NB4 (cell line): ENCODE measurements around the gene CD46.

Source experiments
- CTCF ChIP-seq: IDR thresholded peaks from one replicate; pipeline ENCODE4 v1.5.1; 2012; ENCODE audit warnings: low read depth, low read length
- MYC ChIP-seq: IDR thresholded peaks from 2 replicates; pipeline ENCODE4 v1.6.1; 2011; ENCODE audit warnings: low read depth, low read length
- POLR2A ChIP-seq: IDR thresholded peaks from 2 replicates; pipeline ENCODE4 v1.6.1; 2011; ENCODE audit warnings: mild to moderate bottlenecking; ENCODE audit not compliant: insufficient read length; ENCODE audit errors: extremely low read depth

GRCh38 chr1:207748737-207749528 is 2.9 kb upstream of the CD46 start:
- TF ChIP-seq POLR2A (no peak), CTCF (no peak), MYC (no peak)
